Natural killer cell (primary cell): Measurements from ENCODE around the gene TM4SF1. TPM values are rescaled to one million over a fixed set of nuclear protein-coding genes. Genes with fewer than 3 reads are reported as not detected.
A peak's percentile ranks its signal among the peaks of the same experiment; 100 is the strongest.

Experiments used
- ATAC-seq, 3 donors: fragments of 150-1000 bp in 2 of 3; fragments of 200-7000 bp in 1 of 3; cut with Tn5 transposase; 1 replicate in 1 of 3; 2 replicates in 2 of 3; pipeline ENCODE4 v1.10.0; 2021; ENCODE audit warnings: mild to moderate bottlenecking in 2 of 3, moderate library complexity in 2 of 3
- DNase-seq, 2 donors: peaks; one replicate each; pipeline versions ENCODE4 v3.0.0 to v3.0.0-alpha.2; 2013 to 2021; ENCODE audit warnings: mixed read lengths in 1 of 2
- H3K27ac ChIP-seq: one replicate; pipeline ENCODE4 v1.5.1; 2013; ENCODE audit warnings: mild to moderate bottlenecking, low read length
- H3K27me3 ChIP-seq: one replicate; pipeline ENCODE4 v1.6.1; 2013; ENCODE audit warnings: low read length; ENCODE audit not compliant: control insufficient read depth, insufficient read depth
- H3K36me3 ChIP-seq: one replicate; pipeline ENCODE4 v1.6.1; 2013; ENCODE audit warnings: low read length; ENCODE audit not compliant: control insufficient read depth, insufficient read depth
- H3K4me1 ChIP-seq: one replicate; pipeline ENCODE4 v1.6.1; 2013; ENCODE audit warnings: low read length; ENCODE audit not compliant: control insufficient read depth, insufficient read depth
- H3K4me3 ChIP-seq: one replicate; pipeline ENCODE4 v1.5.1; 2013; ENCODE audit warnings: low read length
- H3K9me3 ChIP-seq: one replicate; pipeline ENCODE4 v1.6.1; 2013; ENCODE audit warnings: low read length; ENCODE audit not compliant: control insufficient read depth, insufficient read depth
- H3K27ac Mint-ChIP-seq, 2 donors: one replicate each; pipeline ENCODE4 v1.8.0; 2022; ENCODE audit warnings: mild to moderate bottlenecking in 2 of 2, mixed read lengths in 2 of 2, moderate library complexity in 1 of 2
- H3K27me3 Mint-ChIP-seq, 2 donors: one replicate each; pipeline ENCODE4 v1.8.0; 2022; ENCODE audit warnings: low read depth in 2 of 2, mixed read lengths in 2 of 2
- H3K36me3 Mint-ChIP-seq: one replicate; pipeline ENCODE4 v1.8.0; 2022; ENCODE audit warnings: mixed read lengths
- H3K4me1 Mint-ChIP-seq, 2 donors: one replicate each; pipeline ENCODE4 v1.8.0; 2022; ENCODE audit warnings: mixed read lengths in 2 of 2
- H3K4me3 Mint-ChIP-seq: one replicate; pipeline ENCODE4 v1.8.0; 2022; ENCODE audit warnings: mild to moderate bottlenecking, moderate library complexity, mixed read lengths
- H3K9me3 Mint-ChIP-seq, 2 donors: one replicate each; pipeline ENCODE4 v1.8.0; 2022; ENCODE audit warnings: mixed read lengths in 2 of 2
- CTCF ChIP-seq: fragments of 200-600 bp; IDR thresholded peaks from one replicate; pipeline ENCODE4 v1.8.0; 2022; ENCODE audit warnings: antibody characterized with exemption
- whole genome bisulfite sequencing: methylation state at CpG from one replicate; pipeline ENCODE4 v1.1.7; 2013; ENCODE audit warnings: missing lambda C conversion rate; ENCODE audit not compliant: insufficient coverage; 5-methylcytosine and 5-hydroxymethylcytosine counted together
- intact Hi-C: fragments of 100-400 bp; cut with micrococcal nuclease; formaldehyde crosslinking; loops from one replicate; pipeline ENCODE4 v1.14.2; 2022
- total RNA-seq, 4 donors: library from RNA; stranded (reverse); fragments of 120-200 nt in 1 of 4; gene quantifications; one replicate each; pipeline versions ENCODE4 v1.2.3 to v1.2.4, GENCODE V29; 2013 to 2022

The TM4SF1 gene
- total RNA-seq, 3 donors from 2014 or later (not counting 1 experiment from before 2014, with no cell fraction given), result not detected

- H3K27me3 Mint-ChIP-seq, result no peaks in the 10 kb centered on the region
- TF ChIP-seq CTCF, result no peak
- H3K4me3 ChIP-seq, result no peak overlapping the region
- no peak overlapping the region for H3K27ac ChIP-seq
- no peak overlapping the region for H3K4me3 Mint-ChIP-seq
- H3K9me3 ChIP-seq, result no peaks in the 10 kb centered on the region
- no peak for ATAC-seq
- no peak for DNase-seq
- no peak overlapping the region for H3K27ac Mint-ChIP-seq
- 92% methylated on average over 7 of the region's 7 CpGs for WGBS
- H3K4me1 ChIP-seq, result peaks cover 3% of the 10 kb centered on the region
- no peaks in the 10 kb centered on the region for H3K36me3 Mint-ChIP-seq
- no peaks in the 10 kb centered on the region for H3K27me3 ChIP-seq
- H3K4me1 Mint-ChIP-seq, result peaks cover 14% of the 10 kb centered on the region in 2 donors
- H3K9me3 Mint-ChIP-seq, result no peaks in the 10 kb centered on the region
- H3K36me3 ChIP-seq, result no peaks in the 10 kb centered on the region
- intact Hi-C loops, result no loop called here
Measured at GRCh38 chr3:149385617-149386298, 8.3 kb upstream of the TM4SF1 start.

GRCh38 chr3:149384911-149385321 is 7.5 kb upstream of the TM4SF1 start:
- no peaks in the 10 kb centered on the region for H3K9me3 ChIP-seq
- H3K36me3 ChIP-seq, result no peaks in the 10 kb centered on the region
- intact Hi-C loops, result no loop called here
- H3K27ac ChIP-seq, result no peak overlapping the region
- H3K36me3 Mint-ChIP-seq, result no peaks in the 10 kb centered on the region
- H3K4me1 Mint-ChIP-seq, result peaks cover 14% of the 10 kb centered on the region in 2 donors
- H3K4me3 Mint-ChIP-seq, result no peak overlapping the region
- H3K27me3 ChIP-seq, result no peaks in the 10 kb centered on the region
- H3K4me1 ChIP-seq, result peaks cover 3% of the 10 kb centered on the region
- no peak overlapping the region for H3K4me3 ChIP-seq
- no peaks in the 10 kb centered on the region for H3K9me3 Mint-ChIP-seq
- DNase-seq (no peak), ATAC-seq (no peak)
- H3K27ac Mint-ChIP-seq, result no peak overlapping the region
- 96% methylated on average over 6 of the region's 6 CpGs for WGBS
- H3K27me3 Mint-ChIP-seq, result no peaks in the 10 kb centered on the region
- no peak for TF ChIP-seq CTCF

- peak overlapping the region; percentile 14 for H3K4me3 Mint-ChIP-seq
- no peaks in the 10 kb centered on the region for H3K27me3 Mint-ChIP-seq
- no peaks in the 10 kb centered on the region for H3K9me3 ChIP-seq
- intact Hi-C loops, result no loop called here
- H3K4me3 ChIP-seq, result no peak overlapping the region
- peaks cover 3% of the 10 kb centered on the region for H3K4me1 ChIP-seq
- DNase-seq (no peak), ATAC-seq (peak in 2 of 3 donors; percentile 57 to 77)
- H3K27ac Mint-ChIP-seq, result peak overlapping the region; percentile 12 to 20
- H3K4me1 Mint-ChIP-seq, result peaks cover 14% of the 10 kb centered on the region in 2 donors
- H3K27me3 ChIP-seq, result no peaks in the 10 kb centered on the region
- H3K9me3 Mint-ChIP-seq, result no peaks in the 10 kb centered on the region
- no peak overlapping the region for H3K27ac ChIP-seq
- H3K36me3 Mint-ChIP-seq, result no peaks in the 10 kb centered on the region
- H3K36me3 ChIP-seq, result no peaks in the 10 kb centered on the region
- TF ChIP-seq CTCF, result no peak
Measured at GRCh38 chr3:149384167-149384566, 6.7 kb upstream of the TM4SF1 start.

GRCh38 chr3:149383703-149384102 is 6.3 kb upstream of the TM4SF1 start:
- H3K36me3 ChIP-seq, result no peaks in the 10 kb centered on the region
- DNase-seq (no peak), ATAC-seq (peak in 2 of 3 donors; percentile 12 to 50)
- Mint-ChIP-seq H3K9me3 (no peaks in the 10 kb centered on the region), H3K36me3 (no peaks in the 10 kb centered on the region), H3K27ac (peak overlapping the region; percentile 12 to 20), H3K27me3 (no peaks in the 10 kb centered on the region), H3K4me3 (peak overlapping the region; percentile 10), H3K4me1 (peaks cover 14% of the 10 kb centered on the region in 2 donors)
- peaks cover 3% of the 10 kb centered on the region for H3K4me1 ChIP-seq
- no peak overlapping the region for H3K4me3 ChIP-seq
- no peak for TF ChIP-seq CTCF
- H3K9me3 ChIP-seq, result no peaks in the 10 kb centered on the region
- intact Hi-C loops, result no loop called here
- no peak overlapping the region for H3K27ac ChIP-seq
- no peaks in the 10 kb centered on the region for H3K27me3 ChIP-seq
